Suprapubic skin (tissue), 4 donors: ENCODE results near the gene TRIM22. TPM values are rescaled to one million over a fixed set of nuclear protein-coding genes. Genes with fewer than 3 reads are reported as not detected.

ENCODE experiments used
- DNase-seq, 2 donors: peaks; one replicate each; pipeline ENCODE4 v3.0.0-alpha.2; 2019; ENCODE audit warnings: low spot score in 2 of 2
- H3K27ac ChIP-seq: fragments of 200-600 bp; sonication (generic); one replicate; pipeline ENCODE4 v1.5.1; 2019
- H3K27me3 ChIP-seq: fragments of 200-600 bp; sonication (generic); one replicate; pipeline ENCODE4 v1.5.1; 2019
- H3K36me3 ChIP-seq: fragments of 200-600 bp; sonication (generic); one replicate; pipeline ENCODE4 v1.5.1; 2019
- H3K4me1 ChIP-seq: fragments of 200-600 bp; sonication (generic); one replicate; pipeline ENCODE4 v1.5.1; 2019
- H3K4me3 ChIP-seq: fragments of 200-600 bp; sonication (generic); one replicate; pipeline ENCODE4 v1.5.1; 2019; ENCODE audit warnings: mild to moderate bottlenecking
- H3K9me3 ChIP-seq: fragments of 200-600 bp; sonication (generic); one replicate; pipeline ENCODE4 v1.5.1; 2019
- CTCF ChIP-seq, 2 donors: fragments of 200-600 bp in 1 of 2; fragments of 450-650 bp in 1 of 2; sonication (generic) in 1 of 2; IDR thresholded peaks; one replicate each; pipeline ENCODE4 v1.5.1; 2016 to 2019; ENCODE audit warnings: antibody characterized with exemption in 2 of 2, mild to moderate bottlenecking in 1 of 2, moderate library complexity in 1 of 2
- EP300 ChIP-seq: sonication (generic); formaldehyde crosslinking; IDR thresholded peaks from one replicate; pipeline ENCODE4 v1.6.1; 2017; ENCODE audit warnings: antibody characterized with exemption
- POLR2A ChIP-seq, 2 donors: fragments of 450-650 bp; IDR thresholded peaks; one replicate each; pipeline ENCODE4 v1.6.1; 2017; ENCODE audit warnings: antibody characterized with exemption in 2 of 2, mild to moderate bottlenecking in 2 of 2, moderate library complexity in 2 of 2
- POLR2AphosphoS5 ChIP-seq, 3 donors: sonication (generic); formaldehyde crosslinking; IDR thresholded peaks; one replicate each; pipeline ENCODE4 v1.6.1; 2017; ENCODE audit warnings: antibody characterized with exemption in 3 of 3
- WGBS: methylation state at CpG from one replicate; pipeline ENCODE4 v1.1.5; 2018; 5-methylcytosine and 5-hydroxymethylcytosine counted together
- total RNA-seq, 4 donors: library from RNA; depleted of rRNA; stranded (reverse); fragments of >200 nt; gene quantifications; one replicate each; pipeline ENCODE4 v1.1.0, GENCODE V29; 2016

TRIM22 gene
- total RNA-seq, 4 donors from 2014 or later = 8.5 to 20.3 (median 13.6) TPM

- no peak overlapping the region for H3K4me3 ChIP-seq
- no peaks in the 10 kb centered on the region for H3K9me3 ChIP-seq
- H3K4me1 ChIP-seq = no peaks in the 10 kb centered on the region
- 79% methylated on average over 3 of the region's 3 CpGs for WGBS
- TF ChIP-seq POLR2A (IDR thresholded peaks at IDR 0.05) (no peak), POLR2AphosphoS5 (IDR thresholded peaks at IDR 0.05) (no peak), CTCF (IDR thresholded peaks at IDR 0.05) (no peak), EP300 (no peak)
- no peaks in the 10 kb centered on the region for H3K36me3 ChIP-seq
- H3K27ac ChIP-seq = no peak overlapping the region
- DNase-seq = no peak
- no peaks in the 10 kb centered on the region for H3K27me3 ChIP-seq
Observed at GRCh38 chr11:5749836-5750235, 60.2 kb downstream of the TRIM22 start.

GRCh38 chr11:5753943-5754342 lies 64.4 kb downstream of the TRIM22 start, which contains the start of gene OR52N4:
Gene OR52N4 (plus strand): TSS chr11:5754243. CDS start chr11:5754741, 498 bp downstream.
- H3K9me3 ChIP-seq = no peaks in the 10 kb centered on the region
- 94% methylated on average over 1 of the region's 1 CpG for WGBS

More at GRCh38 chr11:5753943-5754342, 64.4 kb downstream of the TRIM22 start, which contains the start of gene OR52N4:
- TF ChIP-seq EP300 (no peak), POLR2AphosphoS5 (IDR thresholded peaks at IDR 0.05) (no peak), POLR2A (IDR thresholded peaks at IDR 0.05) (no peak), CTCF (IDR thresholded peaks at IDR 0.05) (no peak)
- H3K4me1 ChIP-seq = no peaks in the 10 kb centered on the region
- H3K27ac ChIP-seq = no peak within 1 kb of the TSS
- no peaks in the 10 kb centered on the region for H3K27me3 ChIP-seq
- H3K36me3 ChIP-seq = no peaks in the 10 kb centered on the region
- no peak for DNase-seq
- H3K4me3 ChIP-seq = no peak within 1 kb of the TSS

Other genes starting within 250 kb of the TRIM22 start
- not detected for gene OR51I1, start 248.3 kb upstream of the TRIM22 start, total RNA-seq
- gene OR51I2, start 240.5 kb upstream of the TRIM22 start, total RNA-seq = not detected
- not detected for gene OR52D1, start 201.1 kb upstream of the TRIM22 start, total RNA-seq
- gene UBQLN3, start 179.8 kb upstream of the TRIM22 start, total RNA-seq = under 1 TPM in 1 of 4 donors, not detected in 3; 0.56 TPM
- 1 to 10 TPM in 2 of 4 donors, under 1 TPM in 1, not detected in 1; 0.26 to 3.6 (median 1.9) TPM for gene UBQLNL, start 173.1 kb upstream of the TRIM22 start, total RNA-seq
- 1 to 10 TPM in 1 of 4 donors, under 1 TPM in 1, not detected in 2; 0.85 to 2.1 TPM for gene OR52H1, start 141.2 kb upstream of the TRIM22 start, total RNA-seq
- not detected for gene OR52B6, start 108.9 kb upstream of the TRIM22 start, total RNA-seq
- gene TRIM6, start 93.2 kb upstream of the TRIM22 start, total RNA-seq = 1 to 10 TPM in 3 of 4 donors, under 1 TPM in 1; 0.72 to 4.8 (median 1.9) TPM
- 1 to 10 TPM; 5.0 to 8.4 (median 7.2) TPM for gene TRIM34, start 64.8 kb upstream of the TRIM22 start, total RNA-seq
- 10 to 100 TPM; 12.3 to 21.7 (median 16.8) TPM for gene TRIM5, start 4.7 kb upstream of the TRIM22 start, total RNA-seq
- not detected for gene OR56B1, start 46.7 kb downstream of the TRIM22 start, total RNA-seq
- gene OR52N4, start 64.5 kb downstream of the TRIM22 start, total RNA-seq = not detected
- not detected for gene OR52N5, start 93.6 kb downstream of the TRIM22 start, total RNA-seq
- gene OR52N1, start 101.5 kb downstream of the TRIM22 start, total RNA-seq = not detected
- not detected for gene OR52N2, start 119.1 kb downstream of the TRIM22 start, total RNA-seq
- gene OR52E6, start 152.1 kb downstream of the TRIM22 start, total RNA-seq = not detected
- gene OR52E8, start 167.9 kb downstream of the TRIM22 start, total RNA-seq = not detected
- gene OR52E4, start 190.8 kb downstream of the TRIM22 start, total RNA-seq = not detected
- gene OR52E5, start 203.4 kb downstream of the TRIM22 start, total RNA-seq = not detected